ENCODE measurements around the gene PES1.

- TF ChIP-seq SUZ12 (IDR thresholded peaks at IDR 0.05; ENCODE audit: extremely low read depth, insufficient read depth, insufficient read length) (no peak), ZNF274 (IDR thresholded peaks at IDR 0.05; ENCODE audit: low read depth, low read length) (no peak)
Measured at GRCh38 chr22:30562366-30562765, 29.3 kb downstream of the PES1 start.

Measured in NT2/D1 (cell line).